CD14-positive monocyte (primary cell): ENCODE data around the gene DNAJC11. TPM values are rescaled to one million over a fixed set of nuclear protein-coding genes. Genes with fewer than 3 reads are reported as not detected.

ENCODE experiments used
- DNase-seq, 3 donors: peaks; one replicate each; pipeline ENCODE4 v3.0.0-alpha.2; 2011 to 2022
- H2AFZ ChIP-seq: 2 replicates; pipeline ENCODE4 v1.6.0; 2012; ENCODE audit warnings: mild to moderate bottlenecking, low read depth, low read length, inconsistent platforms; ENCODE audit not compliant: insufficient read depth, poor library complexity, severe bottlenecking
- H3K27ac ChIP-seq, 2 donors: 1 replicate in 1 of 2; 2 replicates in 1 of 2; pipeline ENCODE4 v1.5.1; 2012 to 2013; ENCODE audit warnings: low read length in 2 of 2, control low read depth in 1 of 2, inconsistent platforms in 1 of 2, low read depth in 1 of 2, mild to moderate bottlenecking in 1 of 2
- H3K27me3 ChIP-seq, 2 donors: one replicate each; pipeline versions ENCODE4 v1.6.0 to v1.6.1; 2011 to 2013; ENCODE audit warnings: low read length in 2 of 2; ENCODE audit not compliant: control insufficient read depth in 2 of 2, insufficient read depth in 2 of 2
- H3K36me3 ChIP-seq, 2 donors: replicated peaks in 1 of 2; 1 replicate in 1 of 2; 2 replicates in 1 of 2; pipeline versions ENCODE4 v1.5.1 to v1.6.1; 2012 to 2013; ENCODE audit warnings: low read length in 2 of 2, control low read depth in 1 of 2, inconsistent platforms in 1 of 2, mild to moderate bottlenecking in 1 of 2; ENCODE audit not compliant: insufficient read depth in 2 of 2, control insufficient read depth in 1 of 2
- H3K4me1 ChIP-seq, 2 donors: 1 replicate in 1 of 2; 2 replicates in 1 of 2; pipeline versions ENCODE4 v1.5.1 to v1.6.1; 2012 to 2013; ENCODE audit warnings: low read length in 2 of 2, control low read depth in 1 of 2, inconsistent platforms in 1 of 2, mild to moderate bottlenecking in 1 of 2, moderate library complexity in 1 of 2; ENCODE audit not compliant: insufficient read depth in 2 of 2, control insufficient read depth in 1 of 2
- H3K4me2 ChIP-seq: replicated peaks from 2 replicates; pipeline ENCODE3; 2012; ENCODE audit warnings: low read length, moderate library complexity, mild to moderate bottlenecking; ENCODE audit not compliant: poor library complexity, severe bottlenecking; ENCODE audit errors: extremely low read depth
- H3K4me3 ChIP-seq, 3 experiments: fragments of 200-600 bp in 1 of 3; sonication (generic) in 1 of 3; replicated peaks in 1 of 3; 1 replicate in 2 of 3; 2 replicates in 1 of 3; pipeline ENCODE4 v1.5.1; 2011 to 2013; ENCODE audit warnings: low read length in 3 of 3, mild to moderate bottlenecking in 3 of 3, control low read depth in 2 of 3, low read depth in 2 of 3, inconsistent platforms in 1 of 3, moderate library complexity in 1 of 3
- H3K79me2 ChIP-seq: 2 replicates; pipeline ENCODE4 v1.6.0; 2012; ENCODE audit warnings: mild to moderate bottlenecking, control low read depth, inconsistent platforms, low read length, moderate library complexity; ENCODE audit not compliant: insufficient read depth
- H3K9ac ChIP-seq: 2 replicates; pipeline ENCODE4 v1.6.0; 2017; ENCODE audit warnings: low read length, mild to moderate bottlenecking; ENCODE audit not compliant: insufficient read depth, poor library complexity, severe bottlenecking
- H3K9me3 ChIP-seq, 2 donors: replicated peaks in 1 of 2; 1 replicate in 1 of 2; 2 replicates in 1 of 2; pipeline versions ENCODE4 v1.5.1 to v1.6.1; 2012 to 2013; ENCODE audit warnings: low read length in 2 of 2, control low read depth in 1 of 2; ENCODE audit not compliant: control insufficient read depth in 1 of 2, insufficient read depth in 1 of 2
- H4K20me1 ChIP-seq: 2 replicates; pipeline ENCODE4 v1.6.0; 2012; ENCODE audit warnings: mild to moderate bottlenecking, low read length, control low read depth, moderate library complexity; ENCODE audit not compliant: insufficient read depth
- H3K27ac Mint-ChIP-seq, 7 donors: one replicate each; pipeline ENCODE4 v1.8.0; 2020; ENCODE audit warnings: mild to moderate bottlenecking in 7 of 7, mixed read lengths in 7 of 7, moderate library complexity in 6 of 7, inconsistent platforms in 2 of 7
- H3K27me3 Mint-ChIP-seq, 3 donors: one replicate each; pipeline ENCODE4 v1.8.0; 2021 to 2022; ENCODE audit warnings: low read depth in 3 of 3, mild to moderate bottlenecking in 3 of 3, mixed read lengths in 3 of 3, moderate library complexity in 3 of 3, inconsistent platforms in 1 of 3
- H3K36me3 Mint-ChIP-seq, 2 donors: one replicate each; pipeline ENCODE4 v1.8.0; 2020; ENCODE audit warnings: mixed read lengths in 2 of 2, inconsistent platforms in 1 of 2, mild to moderate bottlenecking in 1 of 2
- H3K4me1 Mint-ChIP-seq: one replicate; pipeline ENCODE4 v1.8.0; 2020; ENCODE audit warnings: mild to moderate bottlenecking, mixed read lengths
- H3K4me3 Mint-ChIP-seq, 2 donors: one replicate each; pipeline ENCODE4 v1.8.0; 2020; ENCODE audit warnings: mild to moderate bottlenecking in 2 of 2, mixed read lengths in 2 of 2, moderate library complexity in 1 of 2
- H3K9me3 Mint-ChIP-seq, 7 donors: one replicate each; pipeline ENCODE4 v1.8.0; 2020 to 2022; ENCODE audit warnings: mixed read lengths in 7 of 7, mild to moderate bottlenecking in 6 of 7, moderate library complexity in 6 of 7, inconsistent platforms in 2 of 7
- WGBS: methylation state at CpG from one replicate; pipeline ENCODE4 v1.1.5; 2013; ENCODE audit warnings: missing lambda C conversion rate; ENCODE audit not compliant: insufficient coverage; 5-methylcytosine and 5-hydroxymethylcytosine counted together
- intact Hi-C, 2 donors: fragments of 100-400 bp; cut with micrococcal nuclease; formaldehyde crosslinking; loops; one replicate each; pipeline versions ENCODE4 v1.15.0 to v1.15.1; 2023
- polyA plus RNA-seq, 3 donors: library from polyadenylated mRNA; depleted of rRNA in 1 of 3; unstranded in 2 of 3; stranded (reverse) in 1 of 3; fragments of 300-500 nt in 2 of 3; fragments of >200 nt in 1 of 3; fragmentation: Illumina TruSeq in 2 of 3; gene quantifications; 1 replicate in 2 of 3; 2 replicates in 1 of 3; pipeline ENCODE4 v1.2.3, GENCODE V29; 2012 to 2021
- TF ChIP-seq, protein P1 (sequence below): fragments of 200-600 bp; IDR thresholded peaks from one replicate; pipeline ENCODE4 v1.8.0; 2022; ENCODE audit warnings: antibody characterized with exemption, mild to moderate bottlenecking

Gene DNAJC11
- polyA plus RNA-seq, 3 donors, result 9.7 to 19.9 (median 15.8) TPM

DNA sequence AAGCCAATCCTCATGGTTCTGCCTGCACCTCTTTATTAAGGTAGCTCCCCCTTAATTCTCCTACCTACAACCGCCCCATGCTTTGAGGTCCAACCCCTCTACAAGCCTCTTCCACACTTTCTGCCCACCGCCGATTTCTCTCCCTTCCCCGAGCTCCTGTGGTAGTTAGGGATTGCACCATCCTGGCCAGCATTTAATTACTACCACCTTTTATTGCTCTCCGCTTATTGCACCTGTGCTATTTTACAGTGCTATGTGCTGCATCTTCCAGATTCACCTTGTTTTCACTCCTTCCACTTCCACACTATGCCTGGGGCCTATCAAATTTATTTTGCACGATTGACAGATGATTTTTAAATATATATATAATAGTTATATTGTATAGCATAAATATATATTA, 29.3 kb upstream of the DNAJC11 start:
- WGBS, result 90% methylated on average over 2 of the region's 6 CpGs
- Histone ChIP-seq H4K20me1 (no peaks in the 10 kb centered on the region), H3K9me3 (no peaks in the 10 kb centered on the region), H3K36me3 (no peaks in the 10 kb centered on the region), H3K4me1 (no peaks in the 10 kb centered on the region), H3K4me2 (no peak overlapping the region), H2AFZ (no peak overlapping the region), H3K9ac (no peak overlapping the region), H3K27ac (no peak overlapping the region), H3K27me3 (no peaks in the 10 kb centered on the region), H3K79me2 (no peaks in the 10 kb centered on the region), H3K4me3 (no peak overlapping the region)
- Mint-ChIP-seq H3K9me3 (peaks cover 0 to 2% (median 0%) of the 10 kb centered on the region in 7 donors), H3K27me3 (peaks cover 4 to 9% (median 5%) of the 10 kb centered on the region in 3 donors), H3K4me1 (peaks cover 15% of the 10 kb centered on the region), H3K4me3 (no peak overlapping the region), H3K36me3 (no peaks in the 10 kb centered on the region), H3K27ac (no peak overlapping the region)
- intact Hi-C loops, result loop anchor here in 1 of 2 donors (5.0 kb wide), 1 partner anchor 46 kb away; no protein-coding TSS in a partner anchor
- no peak for DNase-seq
- TF ChIP-seq, protein P1, sequence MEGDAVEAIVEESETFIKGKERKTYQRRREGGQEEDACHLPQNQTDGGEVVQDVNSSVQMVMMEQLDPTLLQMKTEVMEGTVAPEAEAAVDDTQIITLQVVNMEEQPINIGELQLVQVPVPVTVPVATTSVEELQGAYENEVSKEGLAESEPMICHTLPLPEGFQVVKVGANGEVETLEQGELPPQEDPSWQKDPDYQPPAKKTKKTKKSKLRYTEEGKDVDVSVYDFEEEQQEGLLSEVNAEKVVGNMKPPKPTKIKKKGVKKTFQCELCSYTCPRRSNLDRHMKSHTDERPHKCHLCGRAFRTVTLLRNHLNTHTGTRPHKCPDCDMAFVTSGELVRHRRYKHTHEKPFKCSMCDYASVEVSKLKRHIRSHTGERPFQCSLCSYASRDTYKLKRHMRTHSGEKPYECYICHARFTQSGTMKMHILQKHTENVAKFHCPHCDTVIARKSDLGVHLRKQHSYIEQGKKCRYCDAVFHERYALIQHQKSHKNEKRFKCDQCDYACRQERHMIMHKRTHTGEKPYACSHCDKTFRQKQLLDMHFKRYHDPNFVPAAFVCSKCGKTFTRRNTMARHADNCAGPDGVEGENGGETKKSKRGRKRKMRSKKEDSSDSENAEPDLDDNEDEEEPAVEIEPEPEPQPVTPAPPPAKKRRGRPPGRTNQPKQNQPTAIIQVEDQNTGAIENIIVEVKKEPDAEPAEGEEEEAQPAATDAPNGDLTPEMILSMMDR, result no peak

- TF ChIP-seq, protein P1, result no peak
- Histone ChIP-seq H3K36me3 (no peaks in the 10 kb centered on the region), H3K4me1 (no peaks in the 10 kb centered on the region), H3K27ac (no peak overlapping the region), H2AFZ (no peak overlapping the region), H3K4me3 (no peak overlapping the region), H3K79me2 (no peaks in the 10 kb centered on the region), H3K27me3 (no peaks in the 10 kb centered on the region), H3K4me2 (no peak overlapping the region), H4K20me1 (no peaks in the 10 kb centered on the region), H3K9ac (no peak overlapping the region), H3K9me3 (no peaks in the 10 kb centered on the region)
- WGBS, result 48% methylated on average over 5 of the region's 11 CpGs
- DNase-seq, result no peak
- intact Hi-C loops, result loop anchor here in 1 of 2 donors (5.0 kb wide), 1 partner anchor 47 kb away; no protein-coding TSS in a partner anchor
- Mint-ChIP-seq H3K27me3 (peaks cover 4 to 10% (median 5%) of the 10 kb centered on the region in 3 donors), H3K4me3 (no peak overlapping the region), H3K9me3 (peaks cover 0 to 2% (median 0%) of the 10 kb centered on the region in 7 donors), H3K36me3 (no peaks in the 10 kb centered on the region), H3K27ac (no peak overlapping the region), H3K4me1 (peaks cover 13% of the 10 kb centered on the region)
Observed at GRCh38 chr1:6730473-6730872, 28.9 kb upstream of the DNAJC11 start.
